Fibroblast of lung (primary cell): Measurements from ENCODE around the gene GCK.

Experiments
- CTCF ChIP-seq, 2 donors: IDR thresholded peaks in 1 of 2; conservative IDR thresholded peaks in 1 of 2; 1 replicate in 1 of 2; 2 replicates in 1 of 2; pipeline ENCODE4 v1.5.1; 2011 to 2012; ENCODE audit warnings: low read length in 2 of 2, control low read depth in 1 of 2, inconsistent platforms in 1 of 2, low read depth in 1 of 2, mild to moderate bottlenecking in 1 of 2
- EZH2 ChIP-seq: IDR thresholded peaks from 2 replicates; pipeline ENCODE4 v1.5.1; 2012; ENCODE audit warnings: low read length, control low read depth, mild to moderate bottlenecking; ENCODE audit errors: missing control alignments

DNA sequence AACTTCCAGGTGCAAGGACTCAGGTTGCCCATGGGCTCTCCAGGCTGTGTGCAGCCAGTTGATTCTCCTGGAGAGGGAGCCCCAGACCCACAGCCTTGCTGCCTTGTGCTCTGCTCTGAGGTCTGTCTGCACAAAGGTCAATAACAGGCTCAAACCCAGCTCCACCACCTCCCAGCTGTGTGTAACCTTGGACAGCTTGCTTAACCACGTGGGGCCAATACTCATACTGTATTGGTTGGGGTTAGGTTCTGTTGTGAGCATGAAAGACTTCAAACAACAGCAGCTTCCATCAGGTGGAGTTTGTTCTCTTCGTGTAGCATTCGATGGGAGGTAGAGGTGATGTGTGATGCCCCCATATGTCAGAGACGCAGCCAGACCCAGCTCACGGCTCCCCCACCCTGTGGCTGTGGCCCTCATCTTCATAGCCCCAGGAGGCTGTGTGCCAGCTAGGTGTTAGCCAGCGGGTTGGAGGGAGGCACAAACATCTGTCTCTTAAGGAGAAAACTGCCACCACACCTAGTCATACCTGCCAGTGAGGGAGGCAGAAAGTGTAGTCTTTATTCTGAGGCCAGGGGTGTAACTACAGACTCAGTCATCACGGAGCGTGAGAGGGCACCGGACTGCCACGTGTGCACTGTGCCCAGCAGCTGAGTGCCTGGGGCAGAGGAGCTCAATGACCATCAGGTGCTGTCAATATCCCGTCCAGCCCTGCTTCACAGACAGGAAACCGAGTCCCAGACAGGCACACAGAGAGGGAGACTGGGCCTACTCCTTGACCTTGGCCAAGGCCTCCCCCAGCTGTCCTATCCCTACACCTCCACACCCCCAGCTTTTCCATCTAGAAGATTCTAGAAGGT lies 57.8 kb downstream of the GCK start:
- peak; percentile 19 to 45 for TF ChIP-seq CTCF (conservative IDR thresholded peaks at IDR 0.05 in 1 of 2, IDR thresholded peaks at IDR 0.05 in 1 of 2; ENCODE audit: low read depth in 1 of 2, low read length in 2 of 2)
- no peak for TF ChIP-seq EZH2
